Fibroblast of skin of abdomen (primary cell): ENCODE results near the gene TENT4A. TPM values are rescaled to one million over a fixed set of nuclear protein-coding genes. Genes with fewer than 3 reads are reported as not detected.
"Not testable (repeated sequence)": the region's sequence is repeated elsewhere in the genome, so short reads cannot be mapped to it uniquely, and the experiment has no call there.

Experiments
- DNase-seq: peaks from one replicate; pipeline ENCODE4 v3.0.0-alpha.2; 2013
- polyA plus RNA-seq, 2 experiments: library from polyadenylated mRNA; unstranded; fragments of 120-200 nt; gene quantifications; one replicate each; pipeline ENCODE4 v1.2.1, GENCODE V29; 2013; ENCODE audit not compliant: insufficient read length in 2 of 2

TENT4A gene
- 14.4 TPM for polyA plus RNA-seq (2013, experiment 1 of 2; ENCODE audit: insufficient read length)
- 14.5 TPM for polyA plus RNA-seq (2013, experiment 2 of 2; ENCODE audit: insufficient read length)

DNA sequence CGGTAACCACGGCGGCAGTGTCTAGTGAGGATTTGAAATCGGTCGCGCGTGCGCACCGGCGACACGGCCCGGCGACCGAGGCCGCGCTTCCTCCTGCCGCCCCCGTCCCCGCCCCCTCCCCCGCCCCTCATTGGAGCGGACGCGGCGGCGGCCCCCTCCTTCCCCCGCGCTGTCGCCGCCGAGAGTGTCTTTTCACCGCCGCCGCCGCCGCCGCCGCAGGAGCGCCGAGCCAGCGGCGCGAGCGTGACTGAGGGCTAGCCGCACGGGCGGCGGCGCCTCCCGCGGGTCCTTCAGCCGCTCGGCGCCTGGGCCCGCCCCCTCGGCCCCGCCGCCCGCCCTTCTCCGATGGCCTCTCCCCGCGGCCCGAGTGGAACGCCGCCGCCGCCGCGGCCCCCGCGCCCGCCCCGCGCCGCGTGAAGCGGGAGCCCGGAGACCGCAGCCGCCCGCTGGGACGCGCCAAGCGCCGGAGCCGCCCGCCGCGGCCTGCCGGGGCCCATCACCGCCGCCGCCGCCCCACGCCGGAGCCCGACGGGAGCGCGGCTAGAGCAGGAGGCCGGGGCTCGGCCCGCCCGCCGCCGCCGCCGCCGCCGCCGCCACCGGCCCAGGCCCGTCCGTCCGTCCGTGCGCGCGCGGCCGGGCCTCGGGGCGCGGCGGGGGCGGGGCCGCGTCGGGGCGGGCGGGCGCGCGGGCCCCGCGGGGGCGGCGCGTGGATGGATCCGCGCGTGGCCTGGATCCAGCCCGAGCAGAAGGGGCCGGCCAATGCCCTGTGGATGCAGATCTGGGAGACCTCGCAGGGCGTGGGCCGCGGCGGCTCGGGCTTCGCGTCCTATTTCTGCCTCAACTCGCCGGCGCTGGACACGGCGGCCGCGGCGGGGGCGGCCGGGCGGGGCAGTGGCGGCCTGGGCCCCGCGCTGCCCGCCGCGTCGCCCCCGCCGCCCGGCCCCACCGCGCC, at the start of gene TENT4A:
Gene TENT4A (plus strand): TSS at position 159 of the 952 bp plus-strand sequence. CDS start 552 bp downstream, at position 711.
- DNase-seq: no peak

DNA sequence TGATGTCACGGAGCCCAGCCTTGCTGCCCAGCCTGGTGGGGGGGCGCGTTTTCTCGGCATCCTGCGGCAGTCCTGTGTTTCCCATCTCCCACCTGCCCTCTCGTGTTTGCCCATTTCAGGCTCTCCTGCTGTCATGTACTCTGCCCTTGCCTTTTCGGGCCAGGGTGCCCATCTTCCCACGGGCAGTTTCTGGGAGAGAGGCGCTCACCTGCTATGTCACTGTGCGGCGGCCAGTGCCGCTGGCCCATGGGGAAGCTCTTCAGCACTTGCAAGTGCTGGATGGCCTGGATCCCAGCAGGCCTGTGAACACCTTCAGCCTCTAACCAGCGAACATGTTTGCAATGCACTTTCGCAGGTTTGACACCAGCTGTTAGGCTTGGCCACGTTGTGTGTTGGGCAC, 46.5 kb upstream of the TENT4A start:
- DNase-seq: no peak

DNA sequence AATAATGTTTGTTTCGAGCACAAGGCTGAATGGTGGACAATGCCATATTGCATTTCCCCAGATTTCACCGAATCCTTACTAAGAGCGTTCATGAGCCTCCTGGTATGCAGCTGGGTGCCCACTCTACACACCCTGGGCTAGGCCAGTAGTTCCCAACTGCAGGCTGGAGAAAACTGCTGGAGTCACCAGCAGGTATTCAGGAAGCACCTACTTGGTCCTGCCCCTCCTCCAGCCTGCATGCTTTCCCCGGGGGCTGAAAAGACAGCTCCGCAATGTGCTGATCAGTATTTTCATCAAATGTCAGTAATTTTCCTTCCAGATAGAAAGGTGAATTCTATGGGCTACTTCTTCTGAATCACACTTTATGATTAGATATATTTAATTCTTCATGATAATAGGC, 45.6 kb upstream of the TENT4A start:
- DNase-seq: no peak

DNA sequence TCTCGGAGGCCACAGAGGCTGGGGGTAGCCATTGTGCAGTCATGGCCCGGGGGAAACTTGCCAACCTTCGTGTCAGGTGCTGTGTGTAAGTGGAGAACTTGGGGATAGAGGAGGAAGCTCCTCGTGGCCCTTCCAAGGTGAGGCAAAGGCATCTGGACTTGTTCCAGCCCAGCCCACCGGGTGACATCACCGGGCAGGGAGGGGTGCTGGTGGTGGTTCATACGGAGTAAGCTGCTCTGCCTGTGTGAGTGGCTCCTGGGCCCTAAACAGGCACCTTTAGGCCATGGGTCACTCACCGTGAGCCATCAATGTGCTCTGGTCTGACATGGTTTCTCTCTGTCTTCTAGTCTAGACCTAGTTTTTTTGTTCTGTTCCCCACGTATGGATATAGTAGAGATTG, 44.5 kb upstream of the TENT4A start:
- DNase-seq: not testable (repeated sequence)

DNA sequence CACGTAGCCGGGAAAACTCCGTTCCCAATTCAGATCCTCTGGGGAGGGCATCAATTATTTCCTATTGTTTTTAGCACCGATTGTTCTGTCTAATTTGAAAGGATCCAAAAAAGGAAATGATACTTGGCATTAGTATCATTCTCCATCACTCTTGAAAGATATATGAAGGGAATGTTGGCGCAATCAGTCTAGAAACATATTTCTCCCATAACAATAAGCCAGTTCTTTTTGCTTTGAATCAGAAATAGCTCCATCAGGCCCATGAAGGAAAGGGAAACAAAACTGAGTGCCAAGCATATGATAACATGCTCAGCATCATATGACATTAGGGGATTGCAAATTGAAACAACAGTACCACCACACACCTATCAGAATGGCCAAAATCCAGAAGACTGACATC, 40.2 kb upstream of the TENT4A start:
- no peak for DNase-seq

DNA sequence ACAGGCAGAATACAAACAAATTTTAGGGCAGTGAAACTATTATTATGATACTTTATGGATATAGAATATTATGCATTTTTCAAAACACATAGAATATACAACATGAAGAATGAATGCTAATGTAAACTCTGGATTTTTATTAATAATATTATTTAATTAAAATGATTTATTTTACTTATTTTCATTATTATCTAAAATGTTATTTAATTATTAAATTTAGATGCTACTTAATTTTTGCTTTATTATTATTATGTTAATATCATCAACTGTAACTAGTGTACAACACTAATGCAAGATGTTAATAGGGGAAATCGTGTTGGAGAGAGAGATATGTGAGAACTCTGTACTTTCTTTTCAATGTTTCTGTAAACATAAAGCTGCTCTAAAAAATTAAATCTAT, 39.3 kb upstream of the TENT4A start:
- no peak for DNase-seq

DNA sequence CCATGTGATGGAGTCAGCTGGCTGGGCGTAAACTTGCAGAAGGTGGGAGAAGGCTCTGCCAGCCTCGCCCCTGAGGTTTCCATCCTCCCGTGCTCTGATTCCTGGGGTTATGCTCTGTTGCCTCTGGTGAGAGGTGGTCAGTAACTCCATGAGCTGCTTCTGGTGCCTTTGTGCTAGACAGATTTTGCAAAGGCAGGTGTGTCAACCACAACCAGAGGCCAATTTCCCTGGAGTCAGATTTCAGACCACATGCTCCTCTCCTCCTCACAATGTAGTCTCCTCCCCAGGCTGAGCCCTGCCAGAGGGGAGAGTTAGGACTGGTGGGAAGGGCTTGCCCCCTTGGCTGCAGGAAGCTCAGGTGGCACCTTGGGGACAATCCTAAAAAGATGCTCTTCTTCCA, 38.8 kb upstream of the TENT4A start:
- no peak for DNase-seq

DNA sequence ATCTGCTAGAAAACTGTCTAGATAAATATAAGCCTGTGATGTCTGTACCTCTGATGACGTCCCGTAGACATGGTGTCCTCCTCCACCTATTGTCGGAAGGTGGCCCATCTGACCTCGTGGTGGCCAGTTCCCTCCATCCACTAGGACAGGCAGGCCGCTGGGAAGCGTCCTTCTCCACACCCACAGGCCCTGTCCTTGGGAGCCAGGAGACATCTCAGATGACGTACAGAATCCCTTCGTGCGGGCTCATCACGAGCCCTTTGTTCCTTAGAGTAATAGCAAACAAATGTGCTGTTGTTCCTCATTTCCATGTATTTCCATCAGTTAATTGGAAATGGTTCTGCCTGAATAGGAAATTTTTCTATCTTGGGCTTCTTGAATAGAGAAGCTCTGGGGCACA, 38.3 kb upstream of the TENT4A start:
- no peak for DNase-seq

DNA sequence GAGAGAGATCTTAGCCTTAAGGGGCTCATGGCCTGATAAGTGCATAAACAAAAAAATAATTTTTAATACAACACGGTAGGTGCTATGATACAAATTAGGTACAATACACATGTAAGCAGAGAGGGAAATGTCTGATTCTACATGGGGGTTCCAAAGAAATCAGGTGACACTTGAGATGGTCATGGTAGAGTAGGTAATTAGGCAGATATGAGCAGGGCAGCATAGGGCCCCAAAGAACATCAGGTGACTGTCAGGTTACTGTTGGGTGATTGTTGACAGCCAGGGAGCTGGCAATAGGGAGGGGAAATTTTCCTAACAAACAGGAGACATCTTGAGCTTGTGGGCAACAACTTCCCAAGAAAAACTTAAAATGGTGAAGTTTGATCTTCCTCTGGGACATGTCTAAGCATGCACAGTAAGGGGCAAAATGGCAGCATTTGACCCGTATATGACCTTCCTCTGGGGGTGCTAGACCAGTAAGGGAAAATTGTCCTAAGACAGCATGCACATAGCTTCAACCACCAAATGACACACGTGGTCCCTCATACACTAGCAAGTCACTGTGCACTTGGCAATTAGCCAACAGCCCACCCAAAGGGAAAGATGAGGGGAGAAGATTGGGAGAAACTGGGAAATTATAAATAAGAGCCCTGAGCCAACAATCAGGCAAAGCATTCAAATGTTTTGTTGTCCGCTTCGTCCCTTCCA, 37.3 kb upstream of the TENT4A start:
- DNase-seq: no peak

DNA sequence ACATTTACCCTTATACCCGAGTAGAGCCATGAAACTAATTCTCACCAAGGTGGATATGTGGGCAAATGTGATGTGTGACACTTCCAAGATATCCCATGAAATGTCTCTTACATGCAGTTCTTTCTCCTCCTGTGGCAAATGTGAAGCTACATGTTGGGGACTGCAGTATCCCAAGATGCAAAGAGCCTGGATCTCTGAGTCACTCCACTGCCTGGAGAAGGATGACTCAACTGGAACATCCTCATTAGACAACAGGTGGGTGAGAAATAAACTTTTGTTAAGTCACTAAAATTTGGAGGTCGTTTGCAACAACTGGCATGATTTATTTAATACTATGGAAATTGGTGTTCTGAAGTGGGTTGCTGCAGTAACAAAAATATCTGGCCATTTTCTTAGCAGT, 36.5 kb upstream of the TENT4A start:
- peak; percentile 5 for DNase-seq

DNA sequence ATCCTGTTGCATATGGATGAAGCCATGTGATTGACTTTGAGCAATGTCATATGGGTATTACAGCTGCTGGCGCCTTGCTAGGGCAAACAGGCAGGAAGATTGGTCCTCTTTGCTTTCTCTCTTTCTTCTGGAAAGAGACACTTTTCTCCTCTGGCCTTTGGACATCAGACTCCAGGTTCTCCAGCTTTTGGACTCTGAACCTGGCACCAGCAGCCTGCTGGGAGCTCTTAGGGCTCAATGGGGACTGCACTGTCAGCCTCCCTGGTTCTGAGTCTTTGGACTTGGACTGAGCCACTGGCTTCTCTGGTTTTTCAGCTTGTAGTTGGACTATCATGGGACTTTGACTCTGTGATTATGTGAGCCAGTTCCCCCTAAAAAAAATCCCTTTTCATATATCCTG, 34.8 kb upstream of the TENT4A start:
- no peak for DNase-seq

DNA sequence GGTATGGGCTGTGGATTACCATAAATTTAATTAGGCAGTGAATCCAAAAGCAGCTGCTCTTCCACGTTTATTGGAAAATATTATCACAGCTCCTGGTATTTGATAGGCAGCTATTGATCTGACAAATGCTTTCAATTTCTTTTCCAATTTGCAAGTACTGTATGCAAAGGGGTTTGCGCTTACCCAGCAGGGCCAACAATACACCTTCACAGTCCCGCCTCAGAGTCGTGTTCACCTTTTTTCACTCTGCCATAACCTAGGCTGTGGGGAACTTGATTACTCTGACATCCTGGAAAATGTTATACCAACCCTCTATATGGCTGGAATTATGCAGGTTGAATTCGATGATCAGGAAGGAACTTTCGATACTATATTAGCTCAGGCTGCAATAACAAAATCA, 32.3 kb upstream of the TENT4A start:
- no peak for DNase-seq

DNA sequence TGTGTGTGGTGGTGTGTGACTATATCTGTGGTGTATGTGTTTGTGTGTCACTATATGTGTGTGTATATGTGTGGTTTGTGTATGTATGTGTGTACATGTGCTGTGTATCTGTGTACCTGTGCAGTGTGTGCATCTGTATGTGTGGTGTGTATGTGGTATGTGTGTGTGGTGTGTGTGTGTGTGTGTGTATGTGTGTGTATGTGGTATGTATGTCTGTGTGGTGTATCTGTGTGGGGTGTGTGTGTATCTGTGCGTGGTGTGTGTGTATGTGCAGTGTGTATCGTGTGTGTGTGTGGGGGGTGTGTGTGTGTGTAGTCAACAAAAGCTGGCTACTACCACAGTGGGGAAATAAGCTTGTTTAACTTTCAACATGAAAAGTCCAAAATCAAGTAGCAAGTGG, 31.6 kb upstream of the TENT4A start:
- no peak for DNase-seq

DNA sequence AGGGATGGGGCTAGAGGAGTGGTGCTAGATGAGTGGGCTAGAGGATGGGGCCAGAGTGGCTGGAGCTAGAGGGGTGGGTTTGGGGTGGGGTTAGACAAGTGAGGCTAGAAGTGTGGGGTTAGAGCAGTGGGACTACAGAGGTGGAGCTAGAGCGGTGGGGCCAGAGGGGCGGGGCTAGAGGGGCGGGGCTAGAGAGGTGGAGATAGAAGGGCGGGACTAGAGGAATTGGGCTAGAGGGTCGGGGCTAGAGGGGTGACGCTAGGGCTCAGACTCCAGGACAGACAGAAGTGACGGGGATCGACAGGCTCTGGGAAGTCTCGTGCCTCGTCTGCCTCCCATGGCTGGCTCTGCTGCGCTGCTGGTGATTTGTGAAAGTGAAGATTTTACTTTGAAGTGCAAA, 31.0 kb upstream of the TENT4A start:
- no peak for DNase-seq

DNA sequence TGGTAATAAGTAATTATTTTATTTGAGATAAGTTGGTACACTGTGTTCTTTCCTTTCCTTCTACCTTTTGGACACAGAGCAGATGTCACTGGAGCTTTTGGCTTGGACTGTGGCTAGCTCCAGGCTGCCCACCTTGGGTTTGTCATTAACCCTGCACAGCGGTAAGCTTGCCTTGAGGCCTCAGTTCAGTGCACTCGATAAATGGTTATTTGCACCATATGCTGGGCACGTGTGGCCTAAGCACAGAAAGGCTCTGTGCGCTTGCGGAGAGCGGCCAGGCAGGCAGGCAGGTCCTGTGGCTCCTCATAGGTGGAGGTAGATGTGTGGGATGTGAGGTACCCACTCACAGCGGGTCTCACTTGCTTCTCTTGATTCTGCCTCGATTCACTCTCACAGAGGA, 30.0 kb upstream of the TENT4A start:
- DNase-seq: no peak

DNA sequence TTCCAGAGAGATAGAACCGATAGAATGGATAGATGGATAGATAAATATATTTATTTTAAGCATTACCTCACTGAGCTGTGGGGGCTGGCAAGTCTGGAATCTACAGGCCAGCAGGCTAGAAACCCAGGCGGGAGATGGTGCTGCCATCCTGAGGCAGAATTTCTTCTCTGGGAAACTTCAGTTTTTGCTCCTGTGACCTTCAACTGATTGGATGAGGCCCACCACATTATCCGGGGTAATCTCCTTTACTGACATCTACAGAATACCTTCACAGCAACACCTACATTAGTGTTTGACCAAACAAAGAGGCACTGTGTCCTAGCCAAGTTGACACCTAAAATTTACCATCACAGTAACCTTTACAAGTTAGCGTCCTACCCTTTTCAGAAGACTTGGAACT, 29.2 kb upstream of the TENT4A start:
- no peak for DNase-seq

DNA sequence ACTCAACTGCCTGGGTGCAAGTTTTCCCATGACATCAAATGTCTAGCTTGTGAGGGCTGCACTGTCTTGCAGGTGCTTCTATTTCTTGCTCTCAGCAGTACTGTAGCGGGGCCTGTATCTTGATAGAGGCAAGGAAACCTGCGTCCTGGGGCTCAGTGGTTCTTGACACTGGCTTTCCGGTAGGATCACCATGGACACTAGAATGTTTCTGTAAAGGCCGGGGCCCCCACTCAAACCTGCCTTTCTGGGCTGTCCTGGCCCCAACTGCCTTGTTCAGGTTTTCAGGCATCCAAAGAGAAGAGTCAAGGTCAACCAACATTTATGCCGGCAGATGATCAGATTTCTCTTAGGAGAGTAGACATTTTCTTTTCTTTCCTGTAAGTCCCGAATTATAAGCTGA, 26.7 kb upstream of the TENT4A start:
- no peak for DNase-seq

DNA sequence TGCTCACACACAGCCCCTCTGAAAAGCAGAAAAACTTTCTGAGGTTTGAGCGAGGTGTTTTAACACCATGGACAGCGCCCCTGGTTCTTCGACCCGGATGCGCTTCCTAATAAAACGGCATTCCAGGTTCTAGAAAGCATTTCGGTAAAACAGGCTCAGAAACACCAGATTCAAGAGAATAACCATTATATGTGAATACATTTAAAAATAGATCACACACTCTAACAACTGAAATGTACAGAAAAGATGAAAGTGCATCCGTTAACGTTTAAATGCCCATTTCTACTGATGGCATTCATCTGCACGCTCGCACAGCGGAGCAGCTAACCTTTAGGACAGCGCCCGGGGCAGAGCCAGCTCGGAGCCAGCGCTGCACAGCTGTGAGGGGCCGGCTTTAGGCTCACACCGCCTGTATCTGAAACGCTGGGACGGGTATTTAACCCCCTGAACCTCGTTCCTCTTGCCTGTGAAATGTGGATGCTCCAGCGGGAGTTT, 26.3 kb upstream of the TENT4A start:
- DNase-seq: peak; percentile 49

DNA sequence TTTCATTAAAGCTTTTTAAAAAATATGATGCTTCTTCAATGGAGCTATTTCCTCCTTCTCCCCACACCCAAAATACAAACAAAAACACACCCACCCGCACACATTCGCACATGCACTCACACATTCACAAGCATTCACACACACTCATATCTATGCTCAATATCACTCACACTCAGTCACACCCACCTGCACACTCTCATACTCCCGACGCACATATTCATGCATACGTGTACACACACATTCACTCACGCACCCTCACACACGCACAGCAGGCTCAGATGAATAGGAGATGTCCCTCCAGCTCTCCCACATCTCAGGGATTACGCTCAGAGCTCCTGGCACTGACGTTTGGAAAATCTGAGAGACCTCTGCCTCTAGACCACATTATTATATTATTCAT, 25.7 kb upstream of the TENT4A start:
- no peak for DNase-seq

DNA sequence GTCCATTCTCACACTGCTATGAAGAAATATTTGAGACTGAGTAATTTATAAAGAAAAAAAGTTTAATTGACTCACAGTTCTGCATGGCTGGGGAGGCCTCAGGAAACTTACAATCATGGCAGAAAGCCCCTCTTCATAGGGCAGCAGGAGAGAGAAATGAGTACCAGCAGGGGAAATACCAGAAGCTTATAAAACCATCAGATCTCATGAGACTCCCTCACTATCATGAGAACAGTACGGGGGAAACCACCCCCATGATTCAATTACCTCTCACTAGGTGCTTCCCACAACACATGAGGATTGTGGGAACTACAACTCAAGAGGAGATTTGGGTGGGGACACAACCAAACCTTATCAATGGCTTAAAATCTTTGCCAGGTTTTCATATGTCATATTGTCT, 20.3 kb upstream of the TENT4A start:
- no peak for DNase-seq

DNA sequence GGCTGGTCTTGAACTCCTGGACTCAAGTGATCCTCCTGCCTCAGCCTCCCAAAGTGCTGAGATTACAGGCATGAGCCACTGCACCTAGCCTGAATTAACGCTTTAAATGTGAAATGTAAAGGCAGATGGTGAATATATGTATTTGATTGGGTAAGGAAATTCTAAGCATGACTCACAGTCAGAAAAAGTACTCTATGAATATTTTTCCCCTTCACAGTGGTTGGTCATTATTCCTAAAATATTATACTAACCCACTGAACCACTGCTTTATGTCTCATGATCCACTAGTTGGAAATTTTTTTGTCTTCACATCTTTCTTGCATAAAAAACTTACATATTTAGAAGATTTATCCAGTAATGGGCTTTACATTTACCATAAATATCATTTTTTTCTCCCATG, 14.5 kb upstream of the TENT4A start:
- no peak for DNase-seq

DNA sequence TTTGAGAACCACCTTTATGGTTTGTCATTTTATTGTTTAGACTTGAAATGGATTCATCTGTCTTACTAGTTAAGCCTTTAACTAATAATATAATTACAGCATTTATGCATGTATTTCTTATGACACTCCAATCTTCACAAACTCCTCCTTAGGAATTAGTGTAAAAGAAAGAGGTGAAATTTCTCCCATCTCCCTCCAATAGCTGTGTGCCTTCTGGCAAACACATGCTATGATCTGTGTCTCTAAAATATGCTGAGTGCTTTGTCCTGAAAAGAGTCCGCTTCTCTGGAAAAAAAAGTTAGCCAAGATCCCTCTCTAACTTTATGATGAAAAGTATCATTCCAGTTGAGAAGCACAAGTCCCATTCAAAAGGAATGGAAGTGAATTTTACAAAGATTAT, 13.9 kb upstream of the TENT4A start:
- DNase-seq: no peak

DNA sequence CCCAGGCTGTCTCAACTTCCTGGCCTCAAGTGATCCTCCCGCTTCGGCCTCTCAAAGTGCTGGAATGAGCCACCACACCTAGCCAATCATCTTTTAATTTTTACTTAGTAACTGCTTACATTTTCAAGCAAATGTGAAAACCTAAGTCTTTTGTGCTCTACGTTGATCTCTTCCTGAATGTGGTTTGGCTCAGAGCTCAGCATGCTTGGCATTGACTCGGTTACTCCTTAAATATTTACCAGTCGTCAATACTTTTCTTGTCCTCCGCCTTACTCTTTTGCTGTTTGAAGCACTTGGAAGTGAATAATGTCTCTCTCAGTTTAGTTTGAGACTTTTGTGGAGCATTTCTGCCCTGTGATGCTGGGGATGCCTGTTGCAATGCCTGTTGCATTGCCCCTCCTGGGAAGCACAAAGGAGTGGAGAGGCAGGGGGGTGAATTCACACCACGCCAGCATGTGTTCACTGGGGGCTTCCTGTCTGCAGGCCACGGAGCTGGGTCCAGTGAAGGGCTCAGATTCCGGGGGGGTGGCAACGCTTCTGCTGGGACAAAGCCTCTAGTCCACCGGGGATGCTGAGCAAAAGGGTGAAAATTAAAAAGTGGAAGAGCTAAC, 13.1 kb upstream of the TENT4A start:
- no peak for DNase-seq
